Stimulated activated CD8-positive, alpha-beta memory T cell treated with anti-CD3 and anti-CD28 coated beads, Interleukin-15, amount 100 ng/mL, for 24 hours (primary cell): ENCODE results near the gene EXOC6B.
A peak's percentile ranks its signal among the peaks of the same experiment; 100 is the strongest.

Experiments used
- DNase-seq: peaks from one replicate; pipeline ENCODE4 v3.0.0-alpha.2; 2020; ENCODE audit warnings: low read depth

EXOC6B gene

DNA sequence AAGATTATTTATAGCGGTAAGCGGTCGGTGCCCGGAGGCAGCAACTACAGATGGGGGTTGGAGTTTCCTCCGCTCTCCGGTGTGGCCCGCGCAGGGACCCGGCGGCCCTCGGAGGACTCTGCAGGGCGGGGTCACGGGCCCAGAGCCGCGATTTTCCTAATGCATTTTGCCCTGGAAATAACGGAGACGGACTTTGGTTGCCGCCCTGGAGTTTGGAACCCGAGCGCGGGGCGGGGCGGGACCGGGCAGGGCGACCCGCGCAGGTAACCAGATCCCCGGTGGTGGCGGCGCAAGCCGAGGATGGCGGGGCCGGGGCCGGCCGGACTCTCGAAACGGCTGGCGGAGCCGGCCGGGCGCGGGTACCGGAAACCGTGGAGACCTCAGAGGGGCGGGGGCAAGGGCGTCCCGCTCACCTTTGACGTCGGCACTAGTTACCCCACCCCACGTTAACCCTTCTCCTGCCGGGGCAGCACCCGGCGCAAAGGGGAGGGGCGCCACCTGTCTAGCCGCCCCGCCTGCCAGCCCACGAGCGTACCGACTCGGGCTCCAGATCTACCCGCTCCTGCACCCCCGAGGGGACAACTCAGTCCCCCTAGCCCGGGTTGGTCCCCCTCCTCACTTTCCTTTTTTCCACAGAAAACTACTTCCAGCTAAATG lies 681.1 kb downstream of the EXOC6B start:
- DNase-seq = no peak

DNA sequence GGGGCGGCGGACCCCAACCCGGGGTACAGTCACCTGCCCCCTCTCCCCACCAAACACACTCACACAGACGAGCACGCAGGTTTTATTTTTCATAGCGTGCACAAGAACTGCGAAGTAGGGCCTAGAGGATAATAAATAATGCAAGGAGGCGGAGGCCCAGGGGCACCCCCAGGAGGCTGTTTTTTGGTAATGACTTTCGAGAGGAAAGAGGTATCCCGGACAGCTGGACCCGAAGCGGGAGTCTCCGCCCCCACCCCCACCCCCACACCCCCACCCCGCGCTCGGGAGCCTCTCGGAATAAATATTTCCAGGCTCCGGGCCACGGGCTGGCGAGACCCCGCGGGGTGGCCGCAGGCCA lies 681.6 kb downstream of the EXOC6B start:
- no peak for DNase-seq

DNA sequence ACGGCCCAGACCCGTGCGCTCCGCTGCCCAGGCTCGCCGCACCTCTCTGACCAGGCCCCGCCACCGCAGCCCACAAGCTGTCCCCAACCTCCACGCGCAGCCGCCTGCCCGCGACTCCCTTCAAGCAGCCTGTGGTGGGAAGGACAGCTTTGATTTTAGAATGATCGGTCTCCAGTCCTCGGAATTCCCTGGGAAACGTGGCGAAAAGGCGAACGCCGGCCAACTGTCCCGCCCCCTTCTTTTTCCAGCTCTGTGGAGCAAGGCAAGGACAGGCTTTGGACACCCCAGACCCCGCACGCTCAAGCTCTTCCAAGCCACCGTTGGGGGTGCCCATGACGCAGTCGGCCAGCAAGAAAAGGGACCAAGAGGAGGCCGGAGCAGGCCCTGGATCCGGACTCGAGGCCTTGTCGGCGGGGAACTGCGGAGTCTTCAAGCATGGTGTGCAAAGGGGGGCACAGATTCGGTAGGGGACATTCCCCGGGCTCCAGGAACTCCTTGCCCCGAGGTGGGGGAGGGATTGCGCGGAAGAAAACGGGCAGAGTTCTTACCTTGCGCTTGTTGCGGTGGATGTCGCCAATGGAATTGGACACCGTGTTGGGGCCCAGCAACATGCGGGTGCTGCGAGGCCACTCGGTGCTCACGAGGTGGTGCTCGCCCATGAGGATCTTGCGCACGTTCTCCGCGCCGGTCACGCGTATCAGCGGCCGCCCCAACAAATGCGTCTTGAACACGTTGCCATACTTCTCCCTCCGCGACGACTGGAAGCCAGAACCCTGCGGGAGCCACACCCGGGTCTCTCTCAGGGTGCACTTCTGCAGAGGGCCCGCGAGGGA lies 682.2 kb downstream of the EXOC6B start:
- DNase-seq = no peak

DNA sequence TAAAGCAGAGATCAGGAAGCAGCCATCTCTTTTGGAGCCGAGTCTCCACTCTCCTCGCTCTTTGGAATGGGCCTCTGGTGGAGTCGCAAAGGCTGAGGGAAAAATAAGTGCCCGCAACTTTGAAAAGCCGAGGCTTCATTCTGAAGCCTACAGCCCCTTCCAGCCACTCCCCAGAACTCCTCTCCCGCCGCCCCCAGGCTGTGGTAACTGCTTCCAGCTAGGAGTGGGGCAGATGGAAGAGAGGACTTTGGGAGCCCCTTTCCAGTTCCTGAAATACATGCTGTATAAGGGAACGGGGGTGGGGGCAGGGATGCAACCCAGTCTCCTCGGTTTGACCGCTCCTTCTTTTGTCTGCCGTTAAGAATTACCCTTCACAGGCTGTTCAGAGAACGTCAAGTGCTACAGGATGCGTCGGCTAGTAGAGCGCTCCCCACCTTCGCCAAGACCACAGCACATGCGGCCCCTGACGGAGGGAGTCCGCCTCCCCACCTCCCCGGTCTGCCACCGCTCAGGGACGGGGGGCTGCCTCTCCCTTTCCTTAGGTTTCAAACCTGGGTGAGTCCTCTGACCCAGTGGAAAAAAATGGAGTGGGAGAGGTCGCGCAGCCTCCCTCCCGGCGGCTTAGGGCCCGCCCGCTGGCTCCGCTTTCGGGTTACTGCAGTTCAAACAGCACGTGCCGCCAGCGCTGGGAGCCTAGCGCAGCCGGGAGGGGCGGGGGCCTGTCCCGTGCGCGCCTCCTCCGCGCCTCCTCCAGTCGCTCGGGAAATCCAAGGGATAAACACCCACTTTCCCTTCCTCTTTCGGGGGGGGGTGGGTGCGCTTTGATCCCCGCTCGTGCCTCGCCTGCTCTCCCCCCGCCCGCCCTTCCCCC lies 683.0 kb downstream of the EXOC6B start:
- no peak for DNase-seq

DNA sequence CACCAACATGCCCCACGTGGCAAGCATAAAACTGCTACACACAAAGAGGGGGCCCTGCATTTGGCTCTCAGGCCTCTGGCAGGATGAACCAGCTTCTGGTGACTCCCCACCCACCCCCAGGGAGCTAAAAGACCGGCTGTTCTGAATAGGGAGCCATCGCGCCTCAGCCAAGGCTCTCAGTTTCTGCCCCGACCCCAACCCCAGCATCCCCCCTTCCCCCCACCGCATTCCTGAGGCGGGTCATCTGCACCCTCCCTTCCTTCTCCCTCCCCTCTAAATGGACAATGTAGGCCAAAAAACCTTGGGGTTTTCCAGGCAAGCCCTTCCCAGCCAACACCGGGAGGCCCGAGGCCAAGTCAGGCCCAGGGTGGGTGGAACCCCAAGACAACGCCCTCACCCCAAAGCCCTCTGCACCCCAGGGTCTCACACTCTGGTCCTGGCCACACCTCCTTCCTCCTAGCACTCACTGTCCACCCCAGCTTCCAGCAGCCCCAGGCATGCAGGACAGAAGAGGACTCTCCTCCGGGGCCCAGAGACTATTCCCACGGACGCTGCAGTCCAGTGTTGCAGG lies 683.9 kb downstream of the EXOC6B start:
- DNase-seq = no peak

DNA sequence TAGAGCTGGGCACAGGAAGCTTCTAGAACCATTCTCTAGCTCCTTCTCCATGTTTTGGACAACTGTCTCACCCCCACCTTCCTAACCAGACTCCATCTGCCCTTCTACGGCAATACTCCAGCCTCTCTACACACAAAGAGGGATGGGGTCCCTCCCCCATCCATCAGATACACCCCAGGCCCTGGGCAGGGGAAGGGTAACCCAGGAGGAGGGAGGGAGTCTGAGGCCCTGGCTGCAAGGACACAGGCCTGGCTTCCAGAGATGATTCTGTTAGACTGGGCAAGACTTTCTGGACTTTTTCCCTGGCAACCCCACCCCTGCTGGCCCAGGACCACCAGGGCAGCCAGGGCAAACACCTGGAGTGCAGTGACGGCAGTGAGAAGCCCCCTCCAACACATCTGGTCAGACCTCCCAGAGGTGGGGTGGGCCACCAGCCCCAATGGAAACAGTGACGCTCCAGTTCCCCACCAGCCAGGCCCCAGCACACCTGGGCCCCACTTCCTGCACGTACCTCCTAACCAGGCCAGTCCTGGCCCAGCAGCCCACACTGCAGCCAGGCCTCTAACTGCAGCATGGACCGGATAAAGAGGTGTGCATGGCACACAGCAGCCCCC lies 684.7 kb downstream of the EXOC6B start:
- no peak for DNase-seq

- no peak for DNase-seq
Observed at GRCh38 chr2:72140621-72140960, 685.2 kb downstream of the EXOC6B start.

DNA sequence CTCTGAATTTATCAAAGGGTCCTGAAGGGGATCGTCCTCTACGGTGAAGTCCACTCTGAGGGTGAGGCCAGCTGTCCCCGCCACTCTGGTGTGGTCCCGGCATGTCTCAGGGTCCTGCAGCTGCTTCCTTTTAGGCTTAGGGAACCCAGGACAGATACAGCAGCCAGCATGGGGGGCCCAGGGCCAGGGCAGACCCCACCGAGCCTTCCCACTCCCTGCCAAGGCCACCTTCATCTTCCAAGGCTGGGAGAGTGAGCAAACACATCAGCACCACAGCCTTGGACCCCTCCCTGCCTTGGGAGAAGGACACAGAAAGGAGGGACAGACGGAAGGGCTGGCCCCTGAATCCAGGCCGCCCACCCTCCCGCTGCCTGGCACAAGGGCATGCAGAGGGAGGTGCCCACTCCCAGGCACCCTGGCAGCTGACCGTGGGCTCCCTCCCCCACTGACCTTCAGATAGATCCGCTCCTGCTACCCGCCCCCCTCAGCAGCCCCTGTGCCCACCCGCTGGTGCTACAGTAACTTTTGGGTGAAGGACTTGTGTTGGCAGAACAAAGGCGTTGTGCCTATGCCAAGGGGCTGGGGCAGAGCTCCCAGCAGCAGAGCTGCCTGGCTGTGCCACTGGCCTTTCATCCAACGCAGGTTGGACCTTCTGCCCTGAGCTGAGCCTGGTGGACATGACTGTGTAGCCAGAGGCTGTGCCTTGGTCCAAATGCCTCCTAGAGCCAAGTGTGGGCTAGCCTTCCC lies 685.8 kb downstream of the EXOC6B start:
- DNase-seq = no peak

DNA sequence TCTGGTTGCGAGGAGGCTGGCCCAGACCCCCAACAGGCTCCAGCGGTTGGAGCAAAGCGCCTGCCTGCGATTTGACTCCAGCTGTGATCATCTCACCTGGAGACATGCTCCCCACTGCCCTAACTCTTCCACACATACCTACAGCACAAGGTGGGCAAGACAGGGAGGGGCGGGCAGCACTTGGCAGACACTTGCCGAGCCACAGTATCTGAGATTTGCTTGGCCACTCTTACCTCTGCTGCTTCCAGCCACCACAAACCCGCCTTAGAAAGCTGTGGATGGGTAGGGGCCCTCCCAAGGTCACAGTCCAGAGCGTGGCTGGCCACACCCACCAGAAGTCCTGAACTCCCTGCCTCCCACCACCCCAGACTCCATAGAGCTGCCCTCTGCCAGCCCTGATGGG lies 686.4 kb downstream of the EXOC6B start:
- DNase-seq = no peak

DNA sequence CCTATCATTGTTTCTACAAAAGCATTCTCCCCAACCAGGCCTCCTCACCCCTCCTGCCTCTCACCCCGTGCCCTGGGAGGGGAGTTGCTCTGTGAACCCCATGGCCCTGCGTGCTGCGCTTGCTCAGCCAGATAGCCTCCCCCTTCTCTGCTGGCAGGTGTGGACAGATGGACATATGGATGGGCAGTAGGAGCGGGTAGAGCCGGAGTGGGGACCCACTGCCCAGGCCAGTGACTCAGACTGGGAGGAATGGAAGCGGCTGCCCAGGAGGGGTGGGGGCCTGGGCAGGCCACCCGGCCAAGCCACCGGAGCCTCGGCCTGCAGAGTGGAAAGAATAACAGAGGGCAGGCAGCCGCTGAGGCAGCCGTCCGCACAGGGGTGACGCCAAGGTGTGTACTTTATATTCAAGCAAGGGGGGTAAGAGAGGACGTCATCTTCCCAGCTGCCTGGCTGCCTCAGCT lies 686.9 kb downstream of the EXOC6B start:
- DNase-seq = no peak

DNA sequence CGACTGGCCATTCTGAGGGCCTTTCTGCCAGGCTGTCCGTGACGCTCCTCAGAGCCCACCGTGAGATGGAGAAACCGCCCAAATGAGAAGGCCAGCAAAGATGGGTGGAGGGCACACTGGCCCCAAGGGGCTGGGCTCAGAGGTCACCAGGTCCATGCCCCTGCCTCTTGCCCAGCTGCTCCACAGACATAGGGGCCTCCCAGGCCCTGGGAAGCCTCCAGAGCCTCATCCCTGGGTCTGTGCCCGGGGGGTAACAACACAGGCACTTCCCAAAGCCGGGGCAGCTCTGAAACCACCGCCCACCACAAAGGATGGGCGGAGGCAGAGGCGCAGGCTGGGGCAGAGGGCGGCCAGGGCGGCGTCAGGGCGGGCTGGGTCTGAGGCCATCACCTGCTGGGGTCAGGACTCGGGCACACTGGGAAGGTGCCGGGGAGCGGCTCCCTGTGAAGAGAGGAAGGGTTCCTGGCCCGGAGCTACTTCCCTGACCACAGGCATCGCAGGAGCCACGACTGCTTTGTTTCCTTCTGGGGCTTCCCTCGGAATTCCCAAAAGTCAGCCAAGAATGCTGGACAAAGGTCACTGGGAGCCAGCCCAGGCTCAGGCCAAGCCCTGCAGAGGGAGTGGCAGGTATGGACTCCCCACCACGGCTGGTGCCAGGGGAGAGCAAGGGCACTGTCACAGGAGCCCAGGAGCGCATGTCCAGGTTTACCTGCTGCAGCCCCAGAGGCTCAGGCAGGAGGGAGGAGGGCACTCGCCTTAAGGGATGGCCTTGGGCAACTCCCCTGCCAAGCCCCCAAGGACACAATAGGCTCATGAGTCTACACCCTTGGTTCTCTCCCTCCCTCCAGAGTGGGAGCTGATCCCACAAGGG lies 687.6 kb downstream of the EXOC6B start:
- no peak for DNase-seq

DNA sequence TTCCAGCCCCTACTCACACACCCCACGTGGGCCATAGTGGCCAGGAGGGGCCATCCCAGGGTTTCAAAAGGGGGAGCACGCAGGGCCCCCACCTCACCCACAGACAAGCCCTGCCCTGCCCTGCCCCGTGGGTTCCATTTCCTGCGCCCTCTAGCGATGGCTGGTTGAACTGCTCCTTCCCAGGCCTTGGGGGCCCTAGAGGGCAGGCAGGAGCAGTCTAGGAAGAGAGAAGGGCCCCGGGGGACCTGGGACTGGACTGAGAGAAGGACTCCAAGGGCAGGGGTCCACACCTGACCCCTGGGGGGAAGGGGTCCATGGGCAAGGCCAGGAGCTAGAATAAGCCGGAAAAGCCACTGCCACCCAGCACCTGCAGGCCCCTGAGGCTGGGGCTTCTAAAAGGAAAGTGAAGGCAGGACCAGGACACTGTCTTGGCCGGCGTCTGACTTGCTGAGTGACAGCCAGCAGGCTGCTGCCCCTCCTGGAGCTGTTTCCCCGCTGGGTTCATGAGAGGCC lies 688.3 kb downstream of the EXOC6B start:
- peak; percentile 59 for DNase-seq

DNA sequence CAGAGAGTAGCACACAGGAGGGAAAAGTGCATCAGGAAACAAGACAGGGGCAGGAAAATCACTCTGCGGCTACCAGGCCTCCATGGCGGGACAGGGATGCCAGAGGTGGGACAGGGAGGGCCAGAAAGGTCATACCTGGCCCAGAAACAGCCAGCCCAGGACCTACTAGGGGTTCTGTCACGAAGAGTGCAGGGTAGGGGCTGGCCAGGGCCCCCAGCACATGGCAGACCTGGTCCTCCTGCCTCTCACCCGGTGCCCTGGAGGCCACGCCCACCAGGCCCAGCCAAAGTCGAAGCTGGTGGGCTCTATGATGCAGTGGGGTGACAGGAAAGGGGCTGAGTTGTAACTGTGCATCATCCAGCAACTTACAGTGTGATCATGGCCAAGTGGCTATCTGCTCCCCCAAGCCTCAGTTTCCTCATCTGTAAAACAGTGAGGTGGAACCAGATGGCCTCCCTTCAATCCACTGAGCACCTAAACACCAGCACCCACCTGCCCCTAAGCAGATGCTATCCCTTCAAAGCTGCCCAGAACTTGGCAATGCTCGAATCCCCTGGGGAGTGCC lies 688.8 kb downstream of the EXOC6B start:
- DNase-seq = no peak

DNA sequence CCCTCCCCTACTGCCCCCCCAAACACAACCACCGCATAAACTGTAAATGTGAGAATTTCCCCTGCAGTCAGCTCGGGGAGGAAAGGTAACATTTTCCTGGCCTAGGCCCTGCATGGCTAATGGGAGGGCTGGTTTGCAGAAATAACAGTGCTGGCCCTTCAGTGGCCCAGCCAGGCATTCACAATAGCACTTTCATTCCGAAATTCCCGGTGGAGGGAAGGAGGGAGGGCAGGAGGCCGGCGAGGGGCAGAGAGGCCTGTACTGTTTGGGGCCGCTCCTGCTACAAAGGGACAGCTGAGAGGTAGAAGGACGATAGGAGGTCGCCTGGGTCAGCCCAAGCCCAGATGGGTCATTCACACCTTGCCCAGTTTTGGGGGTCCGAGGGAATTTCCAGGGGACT lies 689.5 kb downstream of the EXOC6B start:
- DNase-seq = no peak

DNA sequence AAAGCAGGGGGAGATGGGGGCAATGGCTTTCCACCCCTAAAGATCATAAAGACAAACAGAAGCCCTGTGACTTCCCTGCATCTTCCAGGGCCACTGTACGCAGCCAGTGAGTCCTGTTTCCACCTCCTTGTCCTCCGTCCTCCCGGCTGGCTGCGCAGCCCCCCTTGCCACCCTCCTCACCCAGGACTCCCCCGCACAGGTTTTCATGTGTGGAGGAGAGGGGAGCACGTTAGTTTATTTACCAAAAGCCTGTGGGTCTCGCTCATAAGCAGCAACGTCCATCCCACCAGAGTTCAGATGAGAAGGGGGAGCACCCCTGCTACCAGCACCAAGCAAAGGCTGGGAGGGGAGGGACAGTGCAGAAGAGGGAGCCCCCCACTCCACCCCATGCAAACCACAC lies 689.9 kb downstream of the EXOC6B start:
- DNase-seq = no peak

- no peak for DNase-seq
Observed at GRCh38 chr2:72134997-72135800, 690.6 kb downstream of the EXOC6B start.

GRCh38 chr2:72134408-72134996 lies 691.3 kb downstream of the EXOC6B start:
- DNase-seq = no peak

DNA sequence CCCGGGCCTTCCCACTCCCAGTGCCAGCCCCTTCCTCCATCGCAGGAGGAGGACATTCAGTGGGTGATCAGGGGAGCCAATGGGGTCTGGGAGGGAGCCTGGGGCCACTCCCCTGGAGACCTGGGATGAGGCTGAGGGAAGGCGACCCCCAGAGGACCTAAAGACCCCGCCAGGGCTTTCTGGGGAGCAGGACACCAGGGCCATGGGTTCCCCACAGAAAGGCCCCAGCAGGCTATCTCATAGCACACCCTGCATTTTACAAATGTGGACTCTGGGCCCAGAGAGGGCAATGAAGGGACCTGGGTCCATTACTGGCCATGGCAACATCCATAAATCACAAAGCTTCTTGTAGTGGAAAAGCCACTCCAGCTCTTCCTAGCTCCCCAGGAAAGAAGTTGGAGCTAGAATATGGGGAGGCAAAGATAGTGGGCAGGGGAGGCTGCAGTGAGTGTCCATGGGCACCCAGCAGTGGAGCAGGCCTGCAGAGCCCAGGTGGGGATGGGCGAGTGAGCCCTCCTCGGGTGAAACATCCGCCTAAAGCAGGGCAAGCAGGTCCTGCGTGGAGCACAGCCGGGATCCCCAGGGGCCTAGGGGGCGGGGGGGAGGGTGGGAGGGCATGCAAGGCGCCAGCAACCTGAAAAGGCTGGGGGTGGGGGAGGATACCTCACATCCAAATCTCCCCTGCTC lies 692.0 kb downstream of the EXOC6B start:
- no peak for DNase-seq
